Measurements from ENCODE around the gene ANKRD62.
"Not testable (repeated sequence)": the region's sequence is repeated elsewhere in the genome, so short reads cannot be mapped to it uniquely, and the experiment has no call there.

DNA sequence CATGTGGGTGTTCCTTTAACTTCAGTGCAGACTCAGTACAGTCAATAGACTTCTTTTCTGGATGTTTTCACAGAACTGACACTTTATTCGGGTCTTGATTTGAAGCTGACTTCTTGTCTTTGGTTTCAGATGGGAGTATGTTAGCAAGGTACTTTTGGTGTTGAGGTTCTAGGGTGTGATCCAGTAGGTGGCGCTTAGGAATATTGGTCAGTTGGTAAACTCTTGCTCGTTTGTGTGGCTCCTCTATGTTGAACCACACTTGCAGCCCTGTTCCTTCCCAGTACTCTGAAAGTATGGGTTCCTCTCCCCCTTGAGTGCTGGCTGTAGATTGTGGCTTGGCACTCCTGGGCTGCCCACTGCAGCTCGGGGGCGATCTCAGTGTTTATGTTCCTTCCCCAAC, 48.1 kb downstream of the ANKRD62 start:
- TF ChIP-seq, protein P1, sequence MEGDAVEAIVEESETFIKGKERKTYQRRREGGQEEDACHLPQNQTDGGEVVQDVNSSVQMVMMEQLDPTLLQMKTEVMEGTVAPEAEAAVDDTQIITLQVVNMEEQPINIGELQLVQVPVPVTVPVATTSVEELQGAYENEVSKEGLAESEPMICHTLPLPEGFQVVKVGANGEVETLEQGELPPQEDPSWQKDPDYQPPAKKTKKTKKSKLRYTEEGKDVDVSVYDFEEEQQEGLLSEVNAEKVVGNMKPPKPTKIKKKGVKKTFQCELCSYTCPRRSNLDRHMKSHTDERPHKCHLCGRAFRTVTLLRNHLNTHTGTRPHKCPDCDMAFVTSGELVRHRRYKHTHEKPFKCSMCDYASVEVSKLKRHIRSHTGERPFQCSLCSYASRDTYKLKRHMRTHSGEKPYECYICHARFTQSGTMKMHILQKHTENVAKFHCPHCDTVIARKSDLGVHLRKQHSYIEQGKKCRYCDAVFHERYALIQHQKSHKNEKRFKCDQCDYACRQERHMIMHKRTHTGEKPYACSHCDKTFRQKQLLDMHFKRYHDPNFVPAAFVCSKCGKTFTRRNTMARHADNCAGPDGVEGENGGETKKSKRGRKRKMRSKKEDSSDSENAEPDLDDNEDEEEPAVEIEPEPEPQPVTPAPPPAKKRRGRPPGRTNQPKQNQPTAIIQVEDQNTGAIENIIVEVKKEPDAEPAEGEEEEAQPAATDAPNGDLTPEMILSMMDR (IDR thresholded peaks at IDR 0.05; ENCODE audit: borderline replicate concordance, extremely low read depth, low read length, poor library complexity, severe bottlenecking) = not testable (repeated sequence)
- TF ChIP-seq EZH2 (IDR thresholded peaks at IDR 0.05; ENCODE audit: borderline replicate concordance, low read depth, low read length, severe bottlenecking) = not testable (repeated sequence)

All from DND-41 (cell line).